Measurements from ENCODE around the gene TUBA3E. TPM values are rescaled to one million over a fixed set of nuclear protein-coding genes. Genes with fewer than 3 reads are reported as not detected.

Gene TUBA3E
- total and polyA plus RNA-seq, 9 of the 15 experiments (the other 6 are each of a cell fraction or from before 2014, with no cell fraction given), result 0.09 to 0.30 (median 0.13) TPM; not detected in 3

- TF ChIP-seq TFAP4 (CRISPR knock-in tag; IDR thresholded peaks at IDR 0.05; ENCODE audit: borderline replicate concordance), result peak; percentile 52; the same call in 1 of the 2 replicates
- TF ChIP-seq, protein P1, sequence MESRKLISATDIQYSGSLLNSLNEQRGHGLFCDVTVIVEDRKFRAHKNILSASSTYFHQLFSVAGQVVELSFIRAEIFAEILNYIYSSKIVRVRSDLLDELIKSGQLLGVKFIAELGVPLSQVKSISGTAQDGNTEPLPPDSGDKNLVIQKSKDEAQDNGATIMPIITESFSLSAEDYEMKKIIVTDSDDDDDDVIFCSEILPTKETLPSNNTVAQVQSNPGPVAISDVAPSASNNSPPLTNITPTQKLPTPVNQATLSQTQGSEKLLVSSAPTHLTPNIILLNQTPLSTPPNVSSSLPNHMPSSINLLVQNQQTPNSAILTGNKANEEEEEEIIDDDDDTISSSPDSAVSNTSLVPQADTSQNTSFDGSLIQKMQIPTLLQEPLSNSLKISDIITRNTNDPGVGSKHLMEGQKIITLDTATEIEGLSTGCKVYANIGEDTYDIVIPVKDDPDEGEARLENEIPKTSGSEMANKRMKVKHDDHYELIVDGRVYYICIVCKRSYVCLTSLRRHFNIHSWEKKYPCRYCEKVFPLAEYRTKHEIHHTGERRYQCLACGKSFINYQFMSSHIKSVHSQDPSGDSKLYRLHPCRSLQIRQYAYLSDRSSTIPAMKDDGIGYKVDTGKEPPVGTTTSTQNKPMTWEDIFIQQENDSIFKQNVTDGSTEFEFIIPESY (CRISPR knock-in tag; IDR thresholded peaks at IDR 0.05), result peak; percentile 52; the same call in 1 of the 2 replicates
- 0 out of 2 replicates have a peak, but pooled peaks have one; percentile 18 for TF ChIP-seq STAG1 (CRISPR knock-in tag; IDR thresholded peaks at IDR 0.05; ENCODE audit: borderline replicate concordance)
- TF ChIP-seq POLR2A (conservative IDR thresholded peaks at IDR 0.05), result peak; percentile 34; the same call in 1 of the 2 replicates
- peak; percentile 25; the same call in 1 of the 2 replicates for TF ChIP-seq RBFOX2 (IDR thresholded peaks at IDR 0.05; ENCODE audit: low read depth, low read length)
- TF ChIP-seq CTCFL (IDR thresholded peaks at IDR 0.05; ENCODE audit: borderline replicate concordance, insufficient read depth, low read depth, low read length, poor library complexity, severe bottlenecking), result peak; percentile 11
- peak; percentile 70 for TF ChIP-seq POLR2G (IDR thresholded peaks at IDR 0.05; ENCODE audit: low read depth, low read length)
- TF ChIP-seq, protein P2, sequence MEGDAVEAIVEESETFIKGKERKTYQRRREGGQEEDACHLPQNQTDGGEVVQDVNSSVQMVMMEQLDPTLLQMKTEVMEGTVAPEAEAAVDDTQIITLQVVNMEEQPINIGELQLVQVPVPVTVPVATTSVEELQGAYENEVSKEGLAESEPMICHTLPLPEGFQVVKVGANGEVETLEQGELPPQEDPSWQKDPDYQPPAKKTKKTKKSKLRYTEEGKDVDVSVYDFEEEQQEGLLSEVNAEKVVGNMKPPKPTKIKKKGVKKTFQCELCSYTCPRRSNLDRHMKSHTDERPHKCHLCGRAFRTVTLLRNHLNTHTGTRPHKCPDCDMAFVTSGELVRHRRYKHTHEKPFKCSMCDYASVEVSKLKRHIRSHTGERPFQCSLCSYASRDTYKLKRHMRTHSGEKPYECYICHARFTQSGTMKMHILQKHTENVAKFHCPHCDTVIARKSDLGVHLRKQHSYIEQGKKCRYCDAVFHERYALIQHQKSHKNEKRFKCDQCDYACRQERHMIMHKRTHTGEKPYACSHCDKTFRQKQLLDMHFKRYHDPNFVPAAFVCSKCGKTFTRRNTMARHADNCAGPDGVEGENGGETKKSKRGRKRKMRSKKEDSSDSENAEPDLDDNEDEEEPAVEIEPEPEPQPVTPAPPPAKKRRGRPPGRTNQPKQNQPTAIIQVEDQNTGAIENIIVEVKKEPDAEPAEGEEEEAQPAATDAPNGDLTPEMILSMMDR (IDR thresholded peaks at IDR 0.05 in 2 of 3, conservative IDR thresholded peaks at IDR 0.05 in 1 of 3; ENCODE audit: insufficient read depth in 2 of 3, low read depth in 1 of 3, low read length in 3 of 3), result peak; percentile 53 to 60 (median 59); a peak in 5 of 6 replicates
- peak; percentile 5 for TF ChIP-seq TAF1 (IDR thresholded peaks at IDR 0.05; ENCODE audit: control insufficient read depth, extremely low read depth, insufficient read depth, low read length, severe bottlenecking)
- TF ChIP-seq CTBP1 (IDR thresholded peaks at IDR 0.05; ENCODE audit: borderline replicate concordance), result peak; percentile 15; the same call in 1 of the 2 replicates
- peak; percentile 22 to 61 for TF ChIP-seq RAD21 (CRISPR knock-in tag; conservative IDR thresholded peaks at IDR 0.05 in 1 of 2, IDR thresholded peaks at IDR 0.05 in 1 of 2)
Measured at GRCh38 chr2:130155956-130156623, 42.1 kb downstream of the TUBA3E start (continued).

Measured in K562 (cell line).